Transverse colon (tissue), 4 donors: Measurements from ENCODE around the gene RGMA.

ENCODE experiments used
- POLR2A ChIP-seq: fragments of 450-650 bp; IDR thresholded peaks from one replicate; pipeline ENCODE4 v1.6.1; 2016; ENCODE audit warnings: antibody characterized with exemption, mild to moderate bottlenecking, moderate library complexity
- POLR2AphosphoS5 ChIP-seq, 3 donors: sonication (generic); formaldehyde crosslinking; IDR thresholded peaks; one replicate each; pipeline ENCODE4 v1.6.1; 2016; ENCODE audit warnings: antibody characterized with exemption in 3 of 3
- TF ChIP-seq, protein P1 (sequence below), 5 experiments: fragments of 200-600 bp in 3 of 5; fragments of 450-650 bp in 2 of 5; sonication (generic) in 3 of 5; IDR thresholded peaks; 1 replicate in 2 of 5; 2 replicates in 3 of 5; pipeline ENCODE4 v1.5.1; 2016 to 2017; ENCODE audit warnings: antibody characterized with exemption in 5 of 5, inconsistent platforms in 3 of 5, mild to moderate bottlenecking in 2 of 5, moderate library complexity in 1 of 5

DNA sequence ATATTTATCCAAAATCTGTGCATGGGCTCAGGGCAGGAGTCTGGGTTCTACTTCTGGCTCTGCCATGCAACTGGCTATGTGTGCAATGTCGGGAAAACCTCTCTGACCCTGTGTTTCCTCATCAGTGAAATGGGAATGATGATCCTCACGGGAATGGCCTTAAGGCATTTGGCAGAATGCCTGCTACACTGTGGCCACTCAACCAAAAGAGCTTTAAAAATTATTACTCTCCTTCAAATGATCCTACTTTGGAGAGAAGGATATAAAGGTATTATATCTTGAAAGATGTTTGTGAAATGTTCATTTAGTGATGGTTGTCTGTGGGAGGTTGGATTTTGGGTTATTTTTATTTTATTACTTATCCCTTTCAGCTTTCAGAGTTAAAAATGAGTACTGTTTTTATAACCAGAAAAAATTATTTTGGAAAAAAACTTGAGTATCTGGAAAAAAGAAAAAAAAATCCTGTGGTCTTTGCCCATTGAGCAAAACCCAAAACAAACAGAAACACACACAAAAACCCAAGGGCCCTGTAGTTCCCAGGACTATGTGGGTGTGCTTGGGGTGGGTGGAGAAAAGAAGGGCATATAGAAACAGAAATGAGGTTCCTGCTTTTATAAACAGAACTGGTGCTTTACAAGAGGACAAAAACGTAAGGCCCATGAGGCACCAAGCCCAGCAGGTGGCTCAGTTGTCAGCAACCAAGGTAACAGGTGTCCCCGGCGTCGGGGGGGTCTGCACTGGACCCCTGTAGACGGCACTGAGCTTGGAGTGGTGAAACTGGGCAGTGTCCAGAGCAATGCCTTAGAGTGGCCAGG is 22.0 kb downstream of the RGMA start:
- TF ChIP-seq POLR2AphosphoS5 (IDR thresholded peaks at IDR 0.05) (peak in 2 of 3 donors; percentile 46 to 57), POLR2A (no peak)
- TF ChIP-seq, protein P1, sequence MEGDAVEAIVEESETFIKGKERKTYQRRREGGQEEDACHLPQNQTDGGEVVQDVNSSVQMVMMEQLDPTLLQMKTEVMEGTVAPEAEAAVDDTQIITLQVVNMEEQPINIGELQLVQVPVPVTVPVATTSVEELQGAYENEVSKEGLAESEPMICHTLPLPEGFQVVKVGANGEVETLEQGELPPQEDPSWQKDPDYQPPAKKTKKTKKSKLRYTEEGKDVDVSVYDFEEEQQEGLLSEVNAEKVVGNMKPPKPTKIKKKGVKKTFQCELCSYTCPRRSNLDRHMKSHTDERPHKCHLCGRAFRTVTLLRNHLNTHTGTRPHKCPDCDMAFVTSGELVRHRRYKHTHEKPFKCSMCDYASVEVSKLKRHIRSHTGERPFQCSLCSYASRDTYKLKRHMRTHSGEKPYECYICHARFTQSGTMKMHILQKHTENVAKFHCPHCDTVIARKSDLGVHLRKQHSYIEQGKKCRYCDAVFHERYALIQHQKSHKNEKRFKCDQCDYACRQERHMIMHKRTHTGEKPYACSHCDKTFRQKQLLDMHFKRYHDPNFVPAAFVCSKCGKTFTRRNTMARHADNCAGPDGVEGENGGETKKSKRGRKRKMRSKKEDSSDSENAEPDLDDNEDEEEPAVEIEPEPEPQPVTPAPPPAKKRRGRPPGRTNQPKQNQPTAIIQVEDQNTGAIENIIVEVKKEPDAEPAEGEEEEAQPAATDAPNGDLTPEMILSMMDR (IDR thresholded peaks at IDR 0.05), result no peak
